Chondrocyte (in vitro differentiated cells): ENCODE results near the gene SNAPC4. TPM values are rescaled to one million over a fixed set of nuclear protein-coding genes. Genes with fewer than 3 reads are reported as not detected.
A peak's percentile ranks its signal among the peaks of the same experiment; 100 is the strongest.

Experiments
- DNase-seq: peaks from one replicate; pipeline ENCODE4 v3.0.0; 2021; ENCODE audit warnings: mixed read lengths, low spot score
- H3K27ac Mint-ChIP-seq: one replicate; pipeline ENCODE4 v1.8.0; 2021; ENCODE audit warnings: mild to moderate bottlenecking, moderate library complexity, mixed read lengths; ENCODE audit not compliant: unreplicated experiment
- H3K27me3 Mint-ChIP-seq: 2 replicates; pipeline ENCODE4 v1.8.0; 2021; ENCODE audit warnings: low read depth, mixed read lengths
- H3K36me3 Mint-ChIP-seq: 2 replicates; pipeline ENCODE4 v1.8.0; 2021; ENCODE audit warnings: low read depth, mixed read lengths
- H3K4me1 Mint-ChIP-seq: 2 replicates; pipeline ENCODE4 v1.8.0; 2021; ENCODE audit warnings: low read depth, mild to moderate bottlenecking, mixed read lengths
- H3K4me3 Mint-ChIP-seq: one replicate; pipeline ENCODE4 v1.8.0; 2021; ENCODE audit warnings: mild to moderate bottlenecking, moderate library complexity, mixed read lengths; ENCODE audit not compliant: unreplicated experiment
- H3K9me3 Mint-ChIP-seq: 2 replicates; pipeline ENCODE4 v1.8.0; 2021; ENCODE audit warnings: low read depth, mixed read lengths
- CTCF ChIP-seq: fragments of 200-600 bp; sonication (generic); IDR thresholded peaks from 2 replicates; pipeline ENCODE4 v1.5.0; 2021; ENCODE audit warnings: antibody characterized with exemption, mild to moderate bottlenecking, moderate library complexity
- total RNA-seq: library from RNA; stranded (reverse); gene quantifications from 3 replicates; pipeline ENCODE4 v1.2.1, GENCODE V29; 2021

The SNAPC4 gene
- total RNA-seq, 1 donor from 2014 or later = 7.9 TPM

GRCh38 chr9:136424750-136425362 is 24.9 kb upstream of the SNAPC4 start:
- Mint-ChIP-seq H3K27ac (no peak overlapping the region), H3K9me3 (no peaks in the 10 kb centered on the region), H3K4me1 (no peaks in the 10 kb centered on the region), H3K4me3 (no peak overlapping the region), H3K36me3 (peaks cover 9% of the 10 kb centered on the region), H3K27me3 (no peaks in the 10 kb centered on the region)
- peak; percentile 75 for DNase-seq
- TF ChIP-seq CTCF = no peak

- H3K36me3 Mint-ChIP-seq = peaks cover 12% of the 10 kb centered on the region
- no peak overlapping the region for H3K27ac Mint-ChIP-seq
- no peaks in the 10 kb centered on the region for H3K4me1 Mint-ChIP-seq
- no peak for TF ChIP-seq CTCF
- no peak overlapping the region for H3K4me3 Mint-ChIP-seq
- no peaks in the 10 kb centered on the region for H3K27me3 Mint-ChIP-seq
- peak; percentile 82 for DNase-seq
- H3K9me3 Mint-ChIP-seq = no peaks in the 10 kb centered on the region
Observed at GRCh38 chr9:136423432-136424146, 23.6 kb upstream of the SNAPC4 start.

GRCh38 chr9:136422876-136423275 is 22.9 kb upstream of the SNAPC4 start:
- H3K4me3 Mint-ChIP-seq = no peak overlapping the region
- TF ChIP-seq CTCF = no peak
- no peak for DNase-seq
- H3K27me3 Mint-ChIP-seq = no peaks in the 10 kb centered on the region
- H3K36me3 Mint-ChIP-seq = peaks cover 14% of the 10 kb centered on the region
- no peaks in the 10 kb centered on the region for H3K9me3 Mint-ChIP-seq
- no peak overlapping the region for H3K27ac Mint-ChIP-seq
- H3K4me1 Mint-ChIP-seq = no peaks in the 10 kb centered on the region

GRCh38 chr9:136421791-136422190 is 21.8 kb upstream of the SNAPC4 start:
- Mint-ChIP-seq H3K27me3 (no peaks in the 10 kb centered on the region), H3K9me3 (no peaks in the 10 kb centered on the region), H3K4me1 (no peaks in the 10 kb centered on the region), H3K36me3 (peaks cover 20% of the 10 kb centered on the region), H3K27ac (no peak overlapping the region), H3K4me3 (no peak overlapping the region)
- TF ChIP-seq CTCF = no peak
- DNase-seq = no peak

- Mint-ChIP-seq H3K36me3 (peaks cover 30% of the 10 kb centered on the region), H3K27me3 (no peaks in the 10 kb centered on the region), H3K27ac (no peak overlapping the region), H3K4me1 (no peaks in the 10 kb centered on the region), H3K4me3 (no peak overlapping the region), H3K9me3 (no peaks in the 10 kb centered on the region)
- no peak for DNase-seq
- TF ChIP-seq CTCF = no peak
Observed at GRCh38 chr9:136419092-136419420, 19.1 kb upstream of the SNAPC4 start.
